Measurements from ENCODE around the gene SH3YL1. TPM values are rescaled to one million over a fixed set of nuclear protein-coding genes. Genes with fewer than 3 reads are reported as not detected.

SH3YL1 gene
- total RNA-seq, 2 donors from 2014 or later, result 28.6 to 40.6 TPM

DNA sequence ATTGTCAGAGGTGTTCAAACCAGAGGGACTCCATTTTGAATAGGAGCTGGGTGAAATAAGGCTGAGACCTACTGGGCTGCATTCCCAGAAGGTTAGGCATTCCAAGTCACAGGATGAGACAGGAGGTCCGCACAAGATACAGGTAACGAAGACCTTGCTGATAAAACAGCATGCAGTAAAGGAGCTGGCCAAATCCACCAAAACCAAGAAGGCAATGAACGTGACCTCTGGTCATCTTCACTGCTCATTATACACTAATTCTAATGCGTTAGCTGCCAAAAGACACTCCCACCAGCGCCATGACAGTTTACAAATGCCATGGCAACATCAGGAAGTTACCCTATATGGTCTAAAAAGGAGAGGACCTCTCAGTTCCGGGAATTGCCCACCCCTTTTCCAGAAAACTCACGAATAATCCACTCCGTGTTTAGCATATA, 10.6 kb downstream of the SH3YL1 start:
- Histone ChIP-seq H3K9me3 (peaks cover 4% of the 10 kb centered on the region), H3K4me3 (no peak overlapping the region), H3K4me1 (ENCODE audit: control insufficient read depth in 1 of 2, low read depth in 2 of 2) (no peaks in the 10 kb centered on the region), H3K27ac (no peak overlapping the region), H3K27me3 (replicated peaks; ENCODE audit: insufficient read depth) (no peaks in the 10 kb centered on the region), H3K36me3 (peaks cover 9% of the 10 kb centered on the region)
- ATAC-seq (ENCODE audit: insufficient number of reproducible peaks, low FRiP score, low read depth) (no peak), DNase-seq (ENCODE audit: low spot score) (no peak)
- TF ChIP-seq, protein P1, sequence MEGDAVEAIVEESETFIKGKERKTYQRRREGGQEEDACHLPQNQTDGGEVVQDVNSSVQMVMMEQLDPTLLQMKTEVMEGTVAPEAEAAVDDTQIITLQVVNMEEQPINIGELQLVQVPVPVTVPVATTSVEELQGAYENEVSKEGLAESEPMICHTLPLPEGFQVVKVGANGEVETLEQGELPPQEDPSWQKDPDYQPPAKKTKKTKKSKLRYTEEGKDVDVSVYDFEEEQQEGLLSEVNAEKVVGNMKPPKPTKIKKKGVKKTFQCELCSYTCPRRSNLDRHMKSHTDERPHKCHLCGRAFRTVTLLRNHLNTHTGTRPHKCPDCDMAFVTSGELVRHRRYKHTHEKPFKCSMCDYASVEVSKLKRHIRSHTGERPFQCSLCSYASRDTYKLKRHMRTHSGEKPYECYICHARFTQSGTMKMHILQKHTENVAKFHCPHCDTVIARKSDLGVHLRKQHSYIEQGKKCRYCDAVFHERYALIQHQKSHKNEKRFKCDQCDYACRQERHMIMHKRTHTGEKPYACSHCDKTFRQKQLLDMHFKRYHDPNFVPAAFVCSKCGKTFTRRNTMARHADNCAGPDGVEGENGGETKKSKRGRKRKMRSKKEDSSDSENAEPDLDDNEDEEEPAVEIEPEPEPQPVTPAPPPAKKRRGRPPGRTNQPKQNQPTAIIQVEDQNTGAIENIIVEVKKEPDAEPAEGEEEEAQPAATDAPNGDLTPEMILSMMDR (IDR thresholded peaks at IDR 0.05), result no peak

DNA sequence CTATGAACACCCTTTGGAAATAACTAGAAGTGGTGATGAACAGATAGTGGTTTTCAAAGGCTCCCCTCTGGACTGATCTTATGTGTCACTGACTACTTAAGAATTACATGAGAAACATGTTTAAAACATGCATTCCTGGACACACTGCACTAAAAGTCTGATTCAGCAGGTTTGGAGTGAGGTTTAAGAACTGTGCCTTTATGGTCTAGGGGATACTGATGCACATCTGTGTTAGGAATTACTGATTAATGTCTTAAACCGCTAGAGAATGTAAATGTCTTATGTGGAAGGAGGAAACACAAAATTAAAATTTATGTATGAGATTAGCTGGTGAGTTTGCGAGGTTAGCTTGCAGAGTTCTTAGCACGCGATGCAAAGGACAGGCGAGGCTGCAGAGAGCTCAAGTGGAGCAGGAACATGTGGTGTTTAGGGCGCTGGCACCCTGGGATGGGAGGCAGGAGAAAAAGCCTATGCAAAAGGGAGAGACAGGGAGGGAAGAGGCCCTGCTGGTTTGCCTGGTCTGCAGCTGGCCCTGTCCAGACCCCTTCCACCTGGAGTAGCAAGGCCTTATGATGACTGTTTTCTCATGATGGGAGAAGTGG, 11.7 kb downstream of the SH3YL1 start:
- no peaks in the 10 kb centered on the region for H3K27me3 ChIP-seq (replicated peaks; ENCODE audit: insufficient read depth)
- no peaks in the 10 kb centered on the region for H3K4me1 ChIP-seq (ENCODE audit: control insufficient read depth in 1 of 2, low read depth in 2 of 2)
- TF ChIP-seq, protein P1 (IDR thresholded peaks at IDR 0.05), result no peak
- H3K4me3 ChIP-seq, result no peak overlapping the region
- DNase-seq (ENCODE audit: low spot score) (no peak), ATAC-seq (ENCODE audit: insufficient number of reproducible peaks, low FRiP score, low read depth) (no peak)
- H3K27ac ChIP-seq, result no peak overlapping the region
- H3K9me3 ChIP-seq, result no peaks in the 10 kb centered on the region
- H3K36me3 ChIP-seq, result peaks cover 12% of the 10 kb centered on the region

DNA sequence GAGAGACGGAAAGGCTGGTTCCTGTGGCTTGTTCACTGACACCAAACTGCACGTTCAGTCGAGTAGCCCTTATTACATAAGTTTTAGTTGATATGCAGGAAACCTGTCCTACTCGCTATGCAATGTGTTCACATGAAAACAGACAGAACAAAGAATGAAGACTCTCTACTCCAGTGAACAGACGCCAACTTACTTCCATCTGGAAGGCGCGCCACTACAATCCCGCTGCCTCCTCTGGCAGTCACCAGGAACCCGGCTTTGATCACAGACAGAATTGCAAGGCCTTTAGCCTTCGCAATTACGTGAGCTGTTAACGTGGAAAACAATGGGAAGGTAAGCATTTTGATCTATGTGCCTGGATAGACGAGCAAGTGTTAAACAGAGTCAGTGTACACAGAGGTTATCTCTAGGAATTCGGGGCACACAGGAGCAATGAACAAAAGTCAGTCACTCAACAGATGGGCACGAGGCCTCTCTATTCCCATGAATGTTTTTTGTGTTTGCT, 14.2 kb downstream of the SH3YL1 start:
- Histone ChIP-seq H3K4me3 (no peak overlapping the region), H3K27ac (no peak overlapping the region), H3K27me3 (replicated peaks; ENCODE audit: insufficient read depth) (no peaks in the 10 kb centered on the region), H3K4me1 (ENCODE audit: control insufficient read depth in 1 of 2, low read depth in 2 of 2) (peaks cover 0 to 5% of the 10 kb centered on the region in 2 donors), H3K9me3 (no peaks in the 10 kb centered on the region), H3K36me3 (peaks cover 22% of the 10 kb centered on the region)
- ATAC-seq (ENCODE audit: insufficient number of reproducible peaks, low FRiP score, low read depth) (no peak), DNase-seq (ENCODE audit: low spot score) (no peak)
- TF ChIP-seq, protein P1 (IDR thresholded peaks at IDR 0.05), result no peak

DNA sequence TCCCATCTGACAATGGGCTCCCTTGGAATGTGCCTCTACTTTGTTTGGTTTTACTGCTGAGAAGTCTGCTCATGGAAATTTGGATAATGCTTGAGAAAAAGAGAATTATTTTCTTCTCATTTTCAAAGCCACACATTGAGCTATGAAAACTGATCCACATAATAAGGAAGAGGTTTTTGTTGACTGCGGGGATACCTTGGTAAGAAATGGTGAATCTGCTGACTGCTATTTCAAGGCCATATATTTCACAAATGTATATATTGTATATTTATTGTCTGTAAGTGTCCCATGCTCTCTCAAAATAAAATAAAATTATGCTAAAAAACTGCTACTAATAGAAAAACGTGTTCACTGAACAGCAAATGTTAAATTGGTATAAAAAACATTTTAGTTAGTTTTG, 15.1 kb downstream of the SH3YL1 start:
- Histone ChIP-seq H3K27ac (no peak overlapping the region), H3K27me3 (replicated peaks; ENCODE audit: insufficient read depth) (no peaks in the 10 kb centered on the region), H3K9me3 (no peaks in the 10 kb centered on the region), H3K36me3 (peaks cover 23% of the 10 kb centered on the region), H3K4me1 (ENCODE audit: control insufficient read depth in 1 of 2, low read depth in 2 of 2) (peaks cover 0 to 5% of the 10 kb centered on the region in 2 donors), H3K4me3 (no peak overlapping the region)
- ATAC-seq (ENCODE audit: insufficient number of reproducible peaks, low FRiP score, low read depth) (no peak), DNase-seq (ENCODE audit: low spot score) (no peak)
- TF ChIP-seq, protein P1 (IDR thresholded peaks at IDR 0.05), result no peak

DNA sequence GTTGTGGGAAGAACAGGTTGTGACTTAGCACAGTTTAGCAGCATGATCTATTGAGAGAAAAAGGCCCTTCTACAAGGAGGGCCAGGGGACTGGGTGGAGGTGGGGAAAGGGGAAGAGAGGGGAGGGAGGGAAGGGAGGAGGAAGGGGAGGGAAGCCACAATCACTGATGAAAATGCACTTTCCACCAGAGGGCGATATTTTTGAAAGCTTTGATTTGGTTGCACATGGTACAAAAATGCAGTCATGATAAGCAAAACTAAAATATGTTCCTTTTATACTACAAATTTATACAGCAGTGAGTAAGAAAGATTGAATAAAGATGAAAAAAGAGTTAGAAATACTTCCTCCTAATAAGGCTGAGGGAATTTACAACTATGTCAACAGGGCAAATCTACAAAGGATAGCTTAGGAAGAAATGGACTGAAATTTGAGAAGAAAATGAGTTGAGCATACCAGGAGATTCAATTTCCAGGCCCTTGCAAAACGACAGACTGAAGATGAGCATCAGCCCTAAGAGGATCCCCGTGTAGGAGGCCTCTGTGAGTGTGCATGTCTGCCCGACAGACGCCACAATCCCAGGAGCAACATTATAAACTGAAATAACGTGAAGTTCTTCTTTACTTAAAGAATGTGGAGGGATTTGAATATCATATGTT, 17.2 kb downstream of the SH3YL1 start:
- H3K4me3 ChIP-seq, result no peak overlapping the region
- peaks cover 20% of the 10 kb centered on the region for H3K36me3 ChIP-seq
- no peaks in the 10 kb centered on the region for H3K27me3 ChIP-seq (replicated peaks; ENCODE audit: insufficient read depth)
- H3K9me3 ChIP-seq, result no peaks in the 10 kb centered on the region
- peak overlapping the region in 1 of 2 donors; percentile 34 for H3K27ac ChIP-seq
- DNase-seq (ENCODE audit: low spot score) (no peak), ATAC-seq (ENCODE audit: insufficient number of reproducible peaks, low FRiP score, low read depth) (peak; percentile 43)
- TF ChIP-seq, protein P1 (IDR thresholded peaks at IDR 0.05), result peak; percentile 65
- peaks cover 0 to 5% of the 10 kb centered on the region in 2 donors for H3K4me1 ChIP-seq (ENCODE audit: control insufficient read depth in 1 of 2, low read depth in 2 of 2)

Measured in thoracic aorta (tissue), 2 donors.